ENCODE measurements around the gene SDHD. TPM values are rescaled to one million over a fixed set of nuclear protein-coding genes. Genes with fewer than 3 reads are reported as not detected.

Gene SDHD
- total and polyA plus RNA-seq, 4 experiments from 2014 or later: 61.2 to 302 (median 112) TPM

GRCh38 chr11:112143597-112143996 is 56.9 kb downstream of the SDHD start:
- Histone ChIP-seq H3K27ac (ENCODE audit: low read depth, low read length) (no peak overlapping the region), H3K4me3 (ENCODE audit: low read length in 2 of 2) (no peak overlapping the region), H3K9me3 (ENCODE audit: control insufficient read depth in 1 of 2, low read length in 2 of 2) (no peaks in the 10 kb centered on the region), H3K4me1 (ENCODE audit: insufficient read depth, low read length) (no peaks in the 10 kb centered on the region), H3K36me3 (ENCODE audit: insufficient read depth, low read length) (no peaks in the 10 kb centered on the region), H3K27me3 (ENCODE audit: insufficient read depth, low read length) (no peaks in the 10 kb centered on the region)
- intact Hi-C loops (cut with micrococcal nuclease): no loop called here
- Mint-ChIP-seq H3K27me3 (peaks cover 0 to 2% of the 10 kb centered on the region in 2 donors), H3K27ac (peak overlapping the region in 1 of 7 donors; percentile 65), H3K4me1 (no peaks in the 10 kb centered on the region), H3K4me3 (no peak overlapping the region), H3K9me3 (peaks cover 0 to 14% (median 6%) of the 10 kb centered on the region in 8 donors), H3K36me3 (peaks cover 7 to 13% of the 10 kb centered on the region in 2 donors)
- POLR2A ChIA-PET (ENCODE audit: partially characterized antibody): no interaction called here
- CTCF ChIA-PET (ENCODE audit: partially characterized antibody): interaction anchor here (0.6 kb wide), 1 partner anchor 136 kb away, joined by 3 read pairs; no protein-coding TSS in a partner anchor
- no peak for DNase-seq

Other genes with a start within 250 kb of the SDHD start
- 10 to 100 TPM; 28.2 to 28.3 TPM for gene ALG9, start 215.3 kb upstream of the SDHD start, total RNA-seq
- 10 to 100 TPM in 1 of 2 donors, 1 to 10 TPM in 1; 8.6 to 14.2 TPM for gene ALG9, start 215.3 kb upstream of the SDHD start, polyA plus RNA-seq
- gene FDXACB1, start 207.7 kb upstream of the SDHD start, total RNA-seq: 1 to 10 TPM; 3.9 to 4.0 TPM
- 1 to 10 TPM; 6.7 to 8.9 TPM for gene FDXACB1, start 207.7 kb upstream of the SDHD start, polyA plus RNA-seq
- 10 to 100 TPM; 14.8 to 18.7 TPM for gene CFAP68, start 207.3 kb upstream of the SDHD start, total RNA-seq
- 10 to 100 TPM; 30.7 to 30.9 TPM for gene CFAP68, start 207.3 kb upstream of the SDHD start, polyA plus RNA-seq
- gene CRYAB, start 175.1 kb upstream of the SDHD start, total RNA-seq: not detected
- not detected for gene CRYAB, start 175.1 kb upstream of the SDHD start, polyA plus RNA-seq
- not detected for gene HSPB2, start 174.1 kb upstream of the SDHD start, total RNA-seq
- not detected for gene HSPB2, start 174.1 kb upstream of the SDHD start, polyA plus RNA-seq
- not detected for gene C11orf52, start 168.0 kb upstream of the SDHD start, total RNA-seq
- not detected for gene C11orf52, start 168.0 kb upstream of the SDHD start, polyA plus RNA-seq
- 1 to 10 TPM; 1.1 to 2.1 TPM for gene DIXDC1, start 149.5 kb upstream of the SDHD start, total RNA-seq
- gene DIXDC1, start 149.5 kb upstream of the SDHD start, polyA plus RNA-seq: under 1 TPM; 0.72 to 0.75 TPM
- gene DLAT, start 61.5 kb upstream of the SDHD start, total RNA-seq: 10 to 100 TPM; 19.4 to 21.6 TPM
- gene DLAT, start 61.5 kb upstream of the SDHD start, polyA plus RNA-seq: 10 to 100 TPM; 27.7 to 33.4 TPM
- not detected for gene PIH1D2, start 12.9 kb upstream of the SDHD start, total RNA-seq
- gene PIH1D2, start 12.9 kb upstream of the SDHD start, polyA plus RNA-seq: not detected
- gene NKAPD1, start 12.6 kb upstream of the SDHD start, total RNA-seq: 10 to 100 TPM; 20.9 to 21.2 TPM
- 10 to 100 TPM in 1 of 2 donors, 1 to 10 TPM in 1; 7.7 to 14.2 TPM for gene NKAPD1, start 12.6 kb upstream of the SDHD start, polyA plus RNA-seq
- gene TIMM8B, start 117 bp upstream of the SDHD start, total RNA-seq: 10 to 100 TPM; 26.2 to 28.0 TPM
- 10 to 100 TPM; 54.1 to 65.9 TPM for gene TIMM8B, start 117 bp upstream of the SDHD start, polyA plus RNA-seq
- under 1 TPM in 1 of 2 experiments, not detected in 1; 0.42 TPM for gene IL18, start 77.2 kb downstream of the SDHD start, total RNA-seq
- not detected for gene IL18, start 77.2 kb downstream of the SDHD start, polyA plus RNA-seq
- gene TEX12, start 80.5 kb downstream of the SDHD start, total RNA-seq: under 1 TPM in 1 of 2 experiments, not detected in 1; 0.29 TPM
- gene TEX12, start 80.5 kb downstream of the SDHD start, polyA plus RNA-seq: not detected
- gene BCO2, start 88.6 kb downstream of the SDHD start, total RNA-seq: 1 to 10 TPM; 1.9 to 3.4 TPM
- gene BCO2, start 88.6 kb downstream of the SDHD start, polyA plus RNA-seq: under 1 TPM in 1 of 2 donors, not detected in 1; 0.62 TPM
- 10 to 100 TPM; 23.6 to 26.9 TPM for gene PTS, start 139.6 kb downstream of the SDHD start, total RNA-seq
- gene PTS, start 139.6 kb downstream of the SDHD start, polyA plus RNA-seq: 10 to 100 TPM; 11.2 to 11.4 TPM
- gene PLET1, start 174.0 kb downstream of the SDHD start, total RNA-seq: not detected
- not detected for gene PLET1, start 174.0 kb downstream of the SDHD start, polyA plus RNA-seq